Endothelial cell of umbilical vein (primary cell): ENCODE results near the gene DEFB114. TPM values are rescaled to one million over a fixed set of nuclear protein-coding genes. Genes with fewer than 3 reads are reported as not detected.

Source experiments
- BruUV-seq: library from RNA; stranded (reverse); fragments of 400-500 nt; replicated peaks from 2 replicates; lab custom pipeline; 2021; lab: Mats Ljungman, UMichigan
- CTCF ChIA-PET: fragments of 300-600, 350-600 bp; sonication (Branson Sonifier 250); formaldehyde crosslinking; loops from one replicate; lab custom pipeline; 2021; ENCODE audit warnings: antibody characterized with exemption, inconsistent platforms; lab: Charles Lee
- POLR2A ChIA-PET: fragments of 300-600, 350-600 bp; sonication (Branson Sonifier 250); formaldehyde crosslinking; loops from one replicate; lab custom pipeline; 2021; ENCODE audit warnings: antibody characterized with exemption, inconsistent platforms; lab: Charles Lee
- DNase-seq: peaks from one replicate; pipeline ENCODE4 v3.0.0-alpha.2; 2011; ENCODE audit warnings: low read depth, low spot score
- FAIRE-seq: peaks from 2 replicates; lab custom pipeline; 2011; peaks lifted over from hg19 to GRCh38; lab: Jason Lieb, UNC
- H2AFZ ChIP-seq: 2 replicates; pipeline ENCODE4 v1.6.0; 2012; ENCODE audit warnings: low read depth, low read length, control low read depth, inconsistent platforms
- H3K27ac ChIP-seq: 2 replicates; pipeline ENCODE4 v1.5.1; 2011; ENCODE audit warnings: low read depth, mild to moderate bottlenecking, control low read depth, low read length, moderate library complexity; ENCODE audit not compliant: insufficient read depth
- H3K27me3 ChIP-seq, 2 experiments: 2 replicates each; pipeline versions ENCODE4 v1.6.0 to v1.6.1; 2011; ENCODE audit warnings: low read length in 2 of 2, mixed read lengths in 1 of 2; ENCODE audit not compliant: control insufficient read depth in 2 of 2, insufficient read depth in 2 of 2
- H3K36me3 ChIP-seq, 2 experiments: 2 replicates in 1 of 2; 3 replicates in 1 of 2; pipeline ENCODE4 v1.5.1; 2011; ENCODE audit warnings: low read length in 2 of 2, mild to moderate bottlenecking in 1 of 2, moderate library complexity in 1 of 2; ENCODE audit not compliant: control insufficient read depth in 2 of 2, insufficient read depth in 2 of 2; ENCODE audit errors: extremely low read depth in 1 of 2
- H3K4me1 ChIP-seq: 3 replicates; pipeline ENCODE4 v1.5.1; 2011; ENCODE audit warnings: mild to moderate bottlenecking, low read length; ENCODE audit not compliant: control insufficient read depth, insufficient read depth; ENCODE audit errors: extremely low read depth
- H3K4me2 ChIP-seq: 2 replicates; pipeline ENCODE4 v1.6.1; 2011; ENCODE audit warnings: low read length, control low read depth, mixed read lengths; ENCODE audit not compliant: insufficient read depth
- H3K4me3 ChIP-seq, 3 experiments: fragments of 200-600 bp in 1 of 3; sonication (generic), shearing (Covaris generic) in 1 of 3; replicated peaks in 1 of 3; 2 replicates each; pipeline ENCODE4 v1.5.1; 2011 to 2016; ENCODE audit warnings: control low read depth in 3 of 3, low read length in 3 of 3, mild to moderate bottlenecking in 2 of 3, inconsistent platforms in 1 of 3, low read depth in 1 of 3, moderate library complexity in 1 of 3; ENCODE audit not compliant: insufficient read depth in 1 of 3
- H3K79me2 ChIP-seq: 2 replicates; pipeline ENCODE4 v1.6.0; 2012; ENCODE audit warnings: low read length, inconsistent platforms; ENCODE audit not compliant: control insufficient read depth, insufficient read depth
- H3K9ac ChIP-seq: replicated peaks from 2 replicates; pipeline ENCODE3; 2011; ENCODE audit warnings: low read length, control low read depth; ENCODE audit not compliant: insufficient read depth; ENCODE audit errors: extremely low read depth
- H3K9me1 ChIP-seq: replicated peaks from 3 replicates; pipeline ENCODE4 v1.6.0; 2011; ENCODE audit warnings: mild to moderate bottlenecking, low read length; ENCODE audit not compliant: control insufficient read depth, insufficient read depth; ENCODE audit errors: extremely low read depth
- H3K9me3 ChIP-seq: replicated peaks from 2 replicates; pipeline ENCODE4 v1.5.1; 2012; ENCODE audit warnings: low read length, inconsistent platforms; ENCODE audit not compliant: control insufficient read depth, insufficient read depth
- H4K20me1 ChIP-seq: replicated peaks from 2 replicates; pipeline ENCODE3; 2011; ENCODE audit warnings: mild to moderate bottlenecking, low read length; ENCODE audit not compliant: control insufficient read depth, insufficient read depth; ENCODE audit errors: extremely low read depth
- EZH2 ChIP-seq: IDR thresholded peaks from 2 replicates; pipeline ENCODE4 v1.6.1; 2012; ENCODE audit warnings: borderline replicate concordance, low read depth, mild to moderate bottlenecking, moderate library complexity, low read length, inconsistent platforms; ENCODE audit not compliant: severe bottlenecking
- FOS ChIP-seq: IDR thresholded peaks from 2 replicates; pipeline ENCODE4 v1.6.1; 2011; ENCODE audit warnings: mild to moderate bottlenecking, low read length, moderate library complexity, borderline replicate concordance; ENCODE audit not compliant: insufficient read depth
- GATA2 ChIP-seq: IDR thresholded peaks from 2 replicates; pipeline ENCODE4 v1.7.0; 2011; ENCODE audit warnings: low read depth, mild to moderate bottlenecking, moderate library complexity, mixed read lengths, low read length; ENCODE audit not compliant: insufficient read length, insufficient read depth
- JUN ChIP-seq: IDR thresholded peaks from 2 replicates; pipeline ENCODE4 v1.6.1; 2011; ENCODE audit warnings: borderline replicate concordance, low read depth; ENCODE audit not compliant: insufficient read length, insufficient read depth
- MYC ChIP-seq: IDR thresholded peaks from one replicate; pipeline ENCODE4 v1.6.1; 2011; ENCODE audit warnings: mild to moderate bottlenecking, low read depth, low read length
- POLR2A ChIP-seq: IDR thresholded peaks from 2 replicates; pipeline ENCODE4 v1.6.1; 2012; ENCODE audit warnings: low read depth, mild to moderate bottlenecking, control low read depth, low read length
- POLR2AphosphoS5 ChIP-seq: IDR thresholded peaks from 2 replicates; pipeline ENCODE4 v1.6.1; 2012; ENCODE audit warnings: low read depth, mild to moderate bottlenecking, control low read depth, low read length, moderate library complexity; ENCODE audit not compliant: insufficient read depth
- dilution Hi-C: fragments of 300-500 bp; cut with MboI; formaldehyde crosslinking; loops from one replicate; pipeline ENCODE4 v1.15.0; 2019; ENCODE audit warnings: low sequenced_read_pairs; ENCODE audit not compliant: extremely low pct_ligation_motif_present
- intact Hi-C: fragments of 100-400 bp; cut with micrococcal nuclease; formaldehyde crosslinking; loops from one replicate; pipeline ENCODE4 v1.10.0; 2022
- polyA plus RNA-seq, 4 experiments: library from polyadenylated mRNA; depleted of rRNA in 3 of 4; stranded (reverse) in 3 of 4; unstranded in 1 of 4; fragments of >200 nt; gene quantifications; 2 replicates each; pipeline versions ENCODE4 v1.2.1 to v1.2.3, GENCODE V29; 2011 to 2012; ENCODE audit warnings: missing spikeins in 1 of 4
- total RNA-seq: library from RNA; stranded (reverse); gene quantifications from 2 replicates; pipeline ENCODE4 v1.2.3, GENCODE V29; 2021
- TF ChIP-seq, protein P1 (sequence below): IDR thresholded peaks from 2 replicates; pipeline ENCODE4 v1.6.1; 2011; ENCODE audit not compliant: insufficient read depth, insufficient read length
- TF ChIP-seq, protein P2 (sequence below), 2 donors: IDR thresholded peaks; 1 replicate in 1 of 2; 2 replicates in 1 of 2; pipeline ENCODE4 v1.5.1; 2011; ENCODE audit warnings: low read length in 2 of 2, mild to moderate bottlenecking in 2 of 2, moderate library complexity in 2 of 2, control low read depth in 1 of 2, inconsistent platforms in 1 of 2, low read depth in 1 of 2; ENCODE audit not compliant: insufficient read depth in 1 of 2; ENCODE audit errors: extremely low read depth in 1 of 2

The DEFB114 gene
- total and polyA plus RNA-seq, 2 donors (not counting 3 experiments of a cell fraction or from before 2014, with no cell fraction given), result not detected

GRCh38 chr6:49912196-49912595 is 51.8 kb downstream of the DEFB114 start:
- POLR2A ChIA-PET, result no interaction called here
- H3K4me1 ChIP-seq, result no peaks in the 10 kb centered on the region
- no peaks in the 10 kb centered on the region for H3K9me1 ChIP-seq
- TF ChIP-seq, protein P1, sequence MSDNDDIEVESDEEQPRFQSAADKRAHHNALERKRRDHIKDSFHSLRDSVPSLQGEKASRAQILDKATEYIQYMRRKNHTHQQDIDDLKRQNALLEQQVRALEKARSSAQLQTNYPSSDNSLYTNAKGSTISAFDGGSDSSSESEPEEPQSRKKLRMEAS, result no peak
- TF ChIP-seq JUN (no peak), MYC (no peak), GATA2 (no peak), EZH2 (no peak), FOS (no peak), POLR2A (no peak), POLR2AphosphoS5 (no peak)
- TF ChIP-seq, protein P2, sequence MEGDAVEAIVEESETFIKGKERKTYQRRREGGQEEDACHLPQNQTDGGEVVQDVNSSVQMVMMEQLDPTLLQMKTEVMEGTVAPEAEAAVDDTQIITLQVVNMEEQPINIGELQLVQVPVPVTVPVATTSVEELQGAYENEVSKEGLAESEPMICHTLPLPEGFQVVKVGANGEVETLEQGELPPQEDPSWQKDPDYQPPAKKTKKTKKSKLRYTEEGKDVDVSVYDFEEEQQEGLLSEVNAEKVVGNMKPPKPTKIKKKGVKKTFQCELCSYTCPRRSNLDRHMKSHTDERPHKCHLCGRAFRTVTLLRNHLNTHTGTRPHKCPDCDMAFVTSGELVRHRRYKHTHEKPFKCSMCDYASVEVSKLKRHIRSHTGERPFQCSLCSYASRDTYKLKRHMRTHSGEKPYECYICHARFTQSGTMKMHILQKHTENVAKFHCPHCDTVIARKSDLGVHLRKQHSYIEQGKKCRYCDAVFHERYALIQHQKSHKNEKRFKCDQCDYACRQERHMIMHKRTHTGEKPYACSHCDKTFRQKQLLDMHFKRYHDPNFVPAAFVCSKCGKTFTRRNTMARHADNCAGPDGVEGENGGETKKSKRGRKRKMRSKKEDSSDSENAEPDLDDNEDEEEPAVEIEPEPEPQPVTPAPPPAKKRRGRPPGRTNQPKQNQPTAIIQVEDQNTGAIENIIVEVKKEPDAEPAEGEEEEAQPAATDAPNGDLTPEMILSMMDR (IDR thresholded peaks at IDR 0.05; ENCODE audit: extremely low read depth in 1 of 2, insufficient read depth in 1 of 2, low read depth in 1 of 2, low read length in 2 of 2), result no peak
- FAIRE-seq (no peak), DNase-seq (no peak)
- no peaks in the 10 kb centered on the region for H4K20me1 ChIP-seq
- no TSS peak for BruUV-seq
- H3K27ac ChIP-seq, result no peak overlapping the region
- H3K9me3 ChIP-seq, result no peaks in the 10 kb centered on the region
- H2AFZ ChIP-seq, result no peak overlapping the region
- CTCF ChIA-PET, result no interaction called here
- no peak overlapping the region for H3K4me3 ChIP-seq
- no peaks in the 10 kb centered on the region for H3K27me3 ChIP-seq
- dilution Hi-C loops, result no loop called here
- H3K36me3 ChIP-seq, result no peaks in the 10 kb centered on the region
- no peak overlapping the region for H3K9ac ChIP-seq
- intact Hi-C loops, result no loop called here
- H3K79me2 ChIP-seq, result no peaks in the 10 kb centered on the region
- H3K4me2 ChIP-seq, result no peak overlapping the region
